Prostate gland (tissue), 2 donors: ENCODE measurements around the gene RAB11B. TPM values are rescaled to one million over a fixed set of nuclear protein-coding genes. Genes with fewer than 3 reads are reported as not detected.
A peak's percentile ranks its signal among the peaks of the same experiment; 100 is the strongest.

Source experiments
- DNase-seq: peaks from one replicate; pipeline ENCODE4 v3.0.0-alpha.2; 2019; ENCODE audit warnings: low spot score
- H3K27ac ChIP-seq, 2 donors: fragments of 200-600 bp; sonication (generic); 2 replicates each; pipeline ENCODE4 v1.5.1; 2017 to 2019
- H3K27me3 ChIP-seq: fragments of 200-600 bp; sonication (generic); replicated peaks from 2 replicates; pipeline ENCODE4 v1.5.1; 2019; ENCODE audit not compliant: insufficient read depth
- H3K36me3 ChIP-seq, 2 donors: fragments of 200-600 bp; sonication (generic); 1 replicate in 1 of 2; 2 replicates in 1 of 2; pipeline versions ENCODE4 v1.5.1 to v1.8.1; 2017 to 2019
- H3K4me1 ChIP-seq: fragments of 200-600 bp; sonication (generic); replicated peaks from 2 replicates; pipeline ENCODE4 v1.5.1; 2019
- H3K4me3 ChIP-seq, 2 donors: fragments of 200-600 bp; sonication (generic); 2 replicates each; pipeline ENCODE4 v1.5.1; 2017 to 2019
- H3K9me3 ChIP-seq: fragments of 200-600 bp; sonication (generic); 2 replicates; pipeline ENCODE4 v1.5.1; 2017
- CTCF ChIP-seq, 4 experiments: fragments of 200-600 bp in 2 of 4; fragments of 450-650 bp in 2 of 4; sonication (generic) in 2 of 4; IDR thresholded peaks; 1 replicate in 3 of 4; 2 replicates in 1 of 4; pipeline ENCODE4 v1.5.1; 2016 to 2019; ENCODE audit warnings: antibody characterized with exemption in 4 of 4, mild to moderate bottlenecking in 2 of 4, moderate library complexity in 2 of 4
- POLR2A ChIP-seq: fragments of 450-650 bp; IDR thresholded peaks from one replicate; pipeline ENCODE4 v1.6.1; 2016; ENCODE audit warnings: antibody characterized with exemption, mild to moderate bottlenecking
- POLR2AphosphoS5 ChIP-seq: sonication (generic); formaldehyde crosslinking; IDR thresholded peaks from one replicate; pipeline ENCODE4 v1.6.1; 2017; ENCODE audit warnings: antibody characterized with exemption
- WGBS: methylation state at CpG from one replicate; pipeline ENCODE4 v1.1.5; 2018; 5-methylcytosine and 5-hydroxymethylcytosine counted together
- intact Hi-C: fragments of 100-400 bp; cut with DNase I; formaldehyde crosslinking; loops from one replicate; pipeline ENCODE4 v1.14.2; 2022
- total RNA-seq, 2 donors: library from RNA; depleted of rRNA; stranded (reverse); fragments of >200 nt; gene quantifications; one replicate each; pipeline ENCODE4 v1.1.0, GENCODE V29; 2016

Gene RAB11B
- total RNA-seq, 2 donors from 2014 or later: 60.7 to 103 TPM

- Histone ChIP-seq H3K9me3 (no peaks in the 10 kb centered on the region), H3K4me3 (no peak overlapping the region), H3K27ac (peak overlapping the region in 1 of 2 donors; percentile 1), H3K4me1 (peaks cover 11% of the 10 kb centered on the region), H3K36me3 (peaks cover 0 to 6% of the 10 kb centered on the region in 2 donors), H3K27me3 (no peaks in the 10 kb centered on the region)
- WGBS: 48% methylated on average over 22 of the region's 22 CpGs
- TF ChIP-seq POLR2A: no peak
- TF ChIP-seq POLR2AphosphoS5: peak; percentile 20
- TF ChIP-seq CTCF (IDR thresholded peaks at IDR 0.05): peak in 3 of 4 experiments; percentile 53 to 63 (median 60)
- intact Hi-C loops: no loop called here
- peak; percentile 54 for DNase-seq
These were observed 6.5 kb downstream of the RAB11B start for GRCh38 chr19:8396563-8397203.

- H3K27ac ChIP-seq: peak overlapping the region in 1 of 2 donors; percentile 1
These were observed 7.1 kb downstream of the RAB11B start for GRCh38 chr19:8397271-8397670.

GRCh38 chr19:8397746-8398310, 7.7 kb downstream of the RAB11B start:
- WGBS: 77% methylated on average over 10 of the region's 10 CpGs
- intact Hi-C loops: no loop called here
- H3K4me3 ChIP-seq: no peak overlapping the region

More at GRCh38 chr19:8397271-8397670, 7.1 kb downstream of the RAB11B start:
- intact Hi-C loops: no loop called here
- WGBS: 27% methylated on average over 7 of the region's 7 CpGs
- H3K36me3 ChIP-seq: peaks cover 0 to 12% of the 10 kb centered on the region in 2 donors
- no peak for DNase-seq
- H3K9me3 ChIP-seq: no peaks in the 10 kb centered on the region
- H3K27me3 ChIP-seq: no peaks in the 10 kb centered on the region
- TF ChIP-seq POLR2A: no peak
- no peak for TF ChIP-seq CTCF (IDR thresholded peaks at IDR 0.05)
- no peak for TF ChIP-seq POLR2AphosphoS5
- peaks cover 5% of the 10 kb centered on the region for H3K4me1 ChIP-seq
- H3K4me3 ChIP-seq: no peak overlapping the region

GRCh38 chr19:8398311-8398771, 8.2 kb downstream of the RAB11B start:
- WGBS: 38% methylated on average over 8 of the region's 9 CpGs
- DNase-seq: no peak
- TF ChIP-seq POLR2AphosphoS5: no peak
- TF ChIP-seq CTCF (IDR thresholded peaks at IDR 0.05): no peak
- no peak for TF ChIP-seq POLR2A
- H3K9me3 ChIP-seq: no peaks in the 10 kb centered on the region
- H3K36me3 ChIP-seq: peaks cover 0 to 17% of the 10 kb centered on the region in 2 donors
- no peak overlapping the region for H3K4me3 ChIP-seq
- H3K27me3 ChIP-seq: no peaks in the 10 kb centered on the region
- H3K4me1 ChIP-seq: peaks cover 5% of the 10 kb centered on the region
- intact Hi-C loops: no loop called here
- no peak overlapping the region for H3K27ac ChIP-seq

More at GRCh38 chr19:8397746-8398310, 7.7 kb downstream of the RAB11B start:
- Histone ChIP-seq H3K9me3 (no peaks in the 10 kb centered on the region), H3K4me1 (peaks cover 5% of the 10 kb centered on the region), H3K27ac (no peak overlapping the region), H3K27me3 (no peaks in the 10 kb centered on the region), H3K36me3 (peaks cover 0 to 16% of the 10 kb centered on the region in 2 donors)
- DNase-seq: no peak
- no peak for TF ChIP-seq POLR2A
- TF ChIP-seq CTCF (IDR thresholded peaks at IDR 0.05): no peak
- no peak for TF ChIP-seq POLR2AphosphoS5
